Activated T-helper 1 cell treated with anti-CD3 and anti-CD28 coated beads, Interleukin-2, amount 50 U/mL, for 16 hours (primary cell): ENCODE measurements around the gene ANKRD13B.

Experiments used
- DNase-seq, 2 donors: peaks; one replicate each; pipeline ENCODE4 v3.0.0-alpha.2; 2020; ENCODE audit warnings: low read depth in 1 of 2, low spot score in 1 of 2

Gene ANKRD13B

GRCh38 chr17:29568331-29569244, 24.3 kb upstream of the ANKRD13B start, which contains the start of gene TP53I13:
Gene TP53I13 (plus strand): TSS chr17:29568701. CDS start chr17:29568759, 58 bp downstream.
- peak; percentile 81 to 83 for DNase-seq

GRCh38 chr17:29569245-29569950, 23.5 kb upstream of the ANKRD13B start:
- no peak for DNase-seq

- DNase-seq = no peak
Measured at GRCh38 chr17:29570521-29570920, 22.4 kb upstream of the ANKRD13B start.

- no peak for DNase-seq
Measured at GRCh38 chr17:29571486-29571882, 21.4 kb upstream of the ANKRD13B start.

- DNase-seq = no peak
Measured at GRCh38 chr17:29571883-29572681, 20.9 kb upstream of the ANKRD13B start.

GRCh38 chr17:29572691-29573557, 20.0 kb upstream of the ANKRD13B start:
- DNase-seq = peak in 1 of 2 donors; percentile 52

- no peak for DNase-seq
Measured at GRCh38 chr17:29573558-29573869, 19.4 kb upstream of the ANKRD13B start.

- DNase-seq = no peak
Measured at GRCh38 chr17:29573871-29574731, 18.8 kb upstream of the ANKRD13B start.

- DNase-seq = no peak
Measured at GRCh38 chr17:29574732-29575510, 18.0 kb upstream of the ANKRD13B start.

- DNase-seq = no peak
Measured at GRCh38 chr17:29575511-29576213, 17.3 kb upstream of the ANKRD13B start.

GRCh38 chr17:29576214-29577000, 16.5 kb upstream of the ANKRD13B start:
- no peak for DNase-seq

- no peak for DNase-seq
Measured at GRCh38 chr17:29577001-29577370, 15.9 kb upstream of the ANKRD13B start.

- no peak for DNase-seq
Measured at GRCh38 chr17:29577385-29578211, 15.3 kb upstream of the ANKRD13B start.

GRCh38 chr17:29578626-29579485, 14.1 kb upstream of the ANKRD13B start:
- no peak for DNase-seq

GRCh38 chr17:29579866-29580771, 12.8 kb upstream of the ANKRD13B start:
- peak; percentile 82 to 83 for DNase-seq
